Mesenchymal stem cell (in vitro differentiated cells and primary cell): ENCODE measurements around the gene RANBP3.

Experiments used
- DNase-seq: peaks from one replicate; pipeline ENCODE4 v3.0.0-alpha.2; 2013
- H2AFZ ChIP-seq: one replicate; pipeline ENCODE4 v1.6.1; 2013; ENCODE audit warnings: low read depth, mild to moderate bottlenecking, control low read depth, inconsistent platforms, low read length, moderate library complexity
- H2AK5ac ChIP-seq: 2 replicates; pipeline ENCODE4 v1.6.1; 2013; ENCODE audit warnings: low read length, moderate library complexity, mild to moderate bottlenecking, inconsistent platforms; ENCODE audit not compliant: severe bottlenecking
- H2BK120ac ChIP-seq: one replicate; pipeline ENCODE4 v1.6.1; 2013; ENCODE audit warnings: low read depth, mild to moderate bottlenecking, inconsistent platforms, low read length, moderate library complexity
- H2BK12ac ChIP-seq, 2 experiments: one replicate each; pipeline ENCODE4 v1.6.1; 2013; ENCODE audit warnings: inconsistent platforms in 2 of 2, low read length in 2 of 2, mild to moderate bottlenecking in 2 of 2, moderate library complexity in 2 of 2, control low read depth in 1 of 2
- H2BK15ac ChIP-seq: one replicate; pipeline ENCODE4 v1.6.1; 2013; ENCODE audit warnings: mild to moderate bottlenecking, low read depth, inconsistent platforms; ENCODE audit not compliant: poor library complexity, severe bottlenecking
- H2BK5ac ChIP-seq: 2 replicates; pipeline ENCODE4 v1.6.1; 2013; ENCODE audit warnings: low read depth, mild to moderate bottlenecking, low read length, control low read depth, inconsistent platforms; ENCODE audit not compliant: poor library complexity, severe bottlenecking
- H3K14ac ChIP-seq, 2 experiments: one replicate each; pipeline ENCODE4 v1.6.1; 2013; ENCODE audit warnings: inconsistent platforms in 2 of 2, low read length in 2 of 2, control low read depth in 1 of 2, mild to moderate bottlenecking in 1 of 2, moderate library complexity in 1 of 2
- H3K18ac ChIP-seq, 2 experiments: one replicate each; pipeline ENCODE4 v1.6.1; 2013; ENCODE audit warnings: inconsistent platforms in 2 of 2, low read length in 2 of 2, control low read depth in 1 of 2, low read depth in 1 of 2, mild to moderate bottlenecking in 1 of 2
- H3K23ac ChIP-seq, 2 experiments: one replicate each; pipeline ENCODE4 v1.6.1; 2013; ENCODE audit warnings: inconsistent platforms in 2 of 2, low read length in 2 of 2, mild to moderate bottlenecking in 2 of 2, moderate library complexity in 2 of 2, control low read depth in 1 of 2
- H3K27ac ChIP-seq: 2 replicates; pipeline ENCODE4 v1.5.1; 2013; ENCODE audit warnings: mild to moderate bottlenecking, moderate library complexity, low read length, control low read depth, inconsistent platforms; ENCODE audit not compliant: poor library complexity, severe bottlenecking
- H3K27me3 ChIP-seq, 2 experiments: 2 replicates each; pipeline versions ENCODE4 v1.6.1 to v1.7.0; 2013; ENCODE audit warnings: low read length in 2 of 2, mild to moderate bottlenecking in 2 of 2, moderate library complexity in 2 of 2, control low read depth in 1 of 2, inconsistent platforms in 1 of 2; ENCODE audit not compliant: control insufficient read depth in 1 of 2, insufficient read depth in 1 of 2
- H3K36me3 ChIP-seq, 2 experiments: 2 replicates each; pipeline versions ENCODE4 v1.6.1 to v1.7.0; 2013; ENCODE audit warnings: low read length in 2 of 2, control low read depth in 1 of 2, inconsistent platforms in 1 of 2, low read depth in 1 of 2, mild to moderate bottlenecking in 1 of 2; ENCODE audit not compliant: insufficient read depth in 2 of 2, control insufficient read depth in 1 of 2
- H3K4ac ChIP-seq, 2 experiments: one replicate each; pipeline ENCODE4 v1.6.1; 2013; ENCODE audit warnings: inconsistent platforms in 2 of 2, low read length in 2 of 2, mild to moderate bottlenecking in 2 of 2, moderate library complexity in 2 of 2, control low read depth in 1 of 2, low read depth in 1 of 2
- H3K4me1 ChIP-seq: 2 replicates; pipeline ENCODE4 v1.6.1; 2013; ENCODE audit warnings: low read depth, low read length, control low read depth; ENCODE audit not compliant: control insufficient read depth, insufficient read depth
- H3K4me2 ChIP-seq: 2 replicates; pipeline ENCODE4 v1.6.1; 2013; ENCODE audit warnings: low read length, mild to moderate bottlenecking, inconsistent platforms; ENCODE audit not compliant: poor library complexity, severe bottlenecking
- H3K4me3 ChIP-seq, 2 experiments: 2 replicates each; pipeline versions ENCODE4 v1.5.1 to v1.7.0; 2013; ENCODE audit warnings: low read length in 2 of 2, mild to moderate bottlenecking in 2 of 2, control low read depth in 1 of 2, low read depth in 1 of 2; ENCODE audit not compliant: insufficient read depth in 1 of 2
- H3K79me1 ChIP-seq: replicated peaks from 2 replicates; pipeline ENCODE4 v1.6.1; 2013; ENCODE audit warnings: mild to moderate bottlenecking, control low read depth, low read length, inconsistent platforms; ENCODE audit not compliant: poor library complexity, severe bottlenecking
- H3K9ac ChIP-seq: 2 replicates; pipeline ENCODE4 v1.7.0; 2013; ENCODE audit warnings: mild to moderate bottlenecking, low read length, moderate library complexity
- H3K9me3 ChIP-seq: 2 replicates; pipeline ENCODE4 v1.7.0; 2013; ENCODE audit warnings: mild to moderate bottlenecking, low read length; ENCODE audit not compliant: control insufficient read depth
- H4K8ac ChIP-seq: one replicate; pipeline ENCODE4 v1.6.1; 2013; ENCODE audit warnings: inconsistent platforms, mild to moderate bottlenecking, low read length, moderate library complexity
- H4K91ac ChIP-seq: one replicate; pipeline ENCODE4 v1.6.1; 2013; ENCODE audit warnings: mild to moderate bottlenecking, low read length, inconsistent platforms
- WGBS: methylation state at CpG from one replicate; pipeline ENCODE4 v1.1.7; 2013; ENCODE audit warnings: mixed read lengths; 5-methylcytosine and 5-hydroxymethylcytosine counted together

Gene RANBP3

DNA sequence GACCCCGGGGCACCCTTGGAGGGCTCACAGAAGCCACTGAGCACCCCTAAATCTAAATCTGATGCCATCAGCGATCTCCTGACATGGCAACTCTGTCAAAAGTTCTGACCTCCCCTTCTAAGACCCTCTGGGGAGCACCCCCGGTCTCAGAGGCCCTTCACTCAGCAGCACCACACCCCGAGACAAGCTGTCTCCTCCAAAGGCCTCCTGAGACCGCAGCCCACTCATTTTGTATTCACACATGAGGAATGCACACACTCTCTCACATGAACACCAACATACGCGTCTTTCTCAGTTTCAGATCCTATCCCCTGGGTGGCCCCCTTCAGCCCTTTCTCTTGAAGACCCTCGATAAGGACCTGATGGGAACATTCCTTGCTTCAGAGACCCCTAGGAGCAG, 77.0 kb downstream of the RANBP3 start:
- Histone ChIP-seq H3K14ac (no peak overlapping the region), H2BK5ac (no peak overlapping the region), H2AK5ac (no peak overlapping the region), H3K27ac (no peak overlapping the region), H3K18ac (no peak overlapping the region), H3K36me3 (peaks cover 20 to 39% of the 10 kb centered on the region in 2 experiments), H3K9ac (peak overlapping the region; percentile 51), H2BK120ac (no peak overlapping the region), H4K8ac (no peak overlapping the region), H3K9me3 (no peaks in the 10 kb centered on the region), H3K4me2 (no peak overlapping the region), H3K4ac (no peak overlapping the region), H3K4me1 (peaks cover 24% of the 10 kb centered on the region), H2BK12ac (no peak overlapping the region), H4K91ac (no peak overlapping the region), H3K27me3 (no peaks in the 10 kb centered on the region), H3K79me1 (peaks cover 39% of the 10 kb centered on the region), H3K23ac (no peak overlapping the region), H2AFZ (no peak overlapping the region), H3K4me3 (peak overlapping the region in 1 of 2 experiments; percentile 28), H2BK15ac (no peak overlapping the region)
- DNase-seq: no peak
- WGBS: 96% methylated on average over 8 of the region's 8 CpGs

DNA sequence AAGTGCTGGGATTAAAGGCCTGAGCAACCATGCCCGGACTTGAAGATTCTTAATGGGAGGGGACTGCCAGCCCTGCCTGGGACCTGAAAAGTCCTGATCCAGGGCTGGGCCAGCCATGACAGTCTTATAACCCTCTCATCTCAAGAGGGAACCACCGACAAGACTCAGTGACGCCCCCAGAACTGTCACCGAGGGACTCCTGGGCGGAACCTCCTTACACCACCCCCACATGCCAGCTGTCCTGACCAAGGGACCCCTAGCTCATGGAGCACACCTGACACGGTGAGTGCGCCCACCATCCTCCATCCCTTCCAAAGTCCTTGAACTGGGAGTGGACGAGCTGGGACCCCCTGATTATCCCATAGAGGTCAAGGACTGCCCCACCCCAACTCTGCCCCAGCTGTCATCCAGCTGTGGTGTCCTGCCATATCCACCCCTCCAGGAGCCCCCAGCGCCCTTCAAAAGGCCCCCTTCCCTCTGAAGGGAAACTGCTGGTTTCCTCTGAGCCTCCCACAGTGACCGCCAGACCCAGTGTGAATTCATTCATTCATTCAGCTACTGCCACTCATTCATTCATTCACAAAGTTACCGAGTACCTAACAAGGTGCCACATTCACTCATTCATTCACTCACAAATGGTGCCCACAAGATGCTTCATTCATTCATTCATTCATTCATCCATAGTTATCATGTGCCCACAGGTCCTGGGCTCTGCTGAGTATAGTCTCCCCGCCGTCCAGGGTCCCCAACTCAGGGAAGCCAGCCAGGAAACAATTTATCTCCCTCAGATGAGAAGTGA, 78.0 kb downstream of the RANBP3 start:
- H3K4ac ChIP-seq: no peak overlapping the region
- no peak overlapping the region for H2AK5ac ChIP-seq
- H2AFZ ChIP-seq: no peak overlapping the region
- H3K79me1 ChIP-seq: peaks cover 45% of the 10 kb centered on the region
- H3K4me2 ChIP-seq: no peak overlapping the region
- no peak overlapping the region for H2BK120ac ChIP-seq
- no peak overlapping the region for H2BK15ac ChIP-seq
- no peak overlapping the region for H4K8ac ChIP-seq
- WGBS: 95% methylated on average over 13 of the region's 13 CpGs
- H3K4me1 ChIP-seq: peaks cover 23% of the 10 kb centered on the region
- no peak overlapping the region for H3K23ac ChIP-seq
- H3K27me3 ChIP-seq: no peaks in the 10 kb centered on the region
- H3K36me3 ChIP-seq: peaks cover 31 to 50% of the 10 kb centered on the region in 2 experiments
- no peak for DNase-seq
- no peak overlapping the region for H2BK5ac ChIP-seq
- no peak overlapping the region for H3K27ac ChIP-seq
- no peak overlapping the region for H3K14ac ChIP-seq
- no peak overlapping the region for H3K9ac ChIP-seq
- H3K4me3 ChIP-seq: no peak overlapping the region
- H3K18ac ChIP-seq: no peak overlapping the region
- H3K9me3 ChIP-seq: no peaks in the 10 kb centered on the region
- no peak overlapping the region for H4K91ac ChIP-seq
- peak overlapping the region in 1 of 2 experiments; percentile 50 for H2BK12ac ChIP-seq

DNA sequence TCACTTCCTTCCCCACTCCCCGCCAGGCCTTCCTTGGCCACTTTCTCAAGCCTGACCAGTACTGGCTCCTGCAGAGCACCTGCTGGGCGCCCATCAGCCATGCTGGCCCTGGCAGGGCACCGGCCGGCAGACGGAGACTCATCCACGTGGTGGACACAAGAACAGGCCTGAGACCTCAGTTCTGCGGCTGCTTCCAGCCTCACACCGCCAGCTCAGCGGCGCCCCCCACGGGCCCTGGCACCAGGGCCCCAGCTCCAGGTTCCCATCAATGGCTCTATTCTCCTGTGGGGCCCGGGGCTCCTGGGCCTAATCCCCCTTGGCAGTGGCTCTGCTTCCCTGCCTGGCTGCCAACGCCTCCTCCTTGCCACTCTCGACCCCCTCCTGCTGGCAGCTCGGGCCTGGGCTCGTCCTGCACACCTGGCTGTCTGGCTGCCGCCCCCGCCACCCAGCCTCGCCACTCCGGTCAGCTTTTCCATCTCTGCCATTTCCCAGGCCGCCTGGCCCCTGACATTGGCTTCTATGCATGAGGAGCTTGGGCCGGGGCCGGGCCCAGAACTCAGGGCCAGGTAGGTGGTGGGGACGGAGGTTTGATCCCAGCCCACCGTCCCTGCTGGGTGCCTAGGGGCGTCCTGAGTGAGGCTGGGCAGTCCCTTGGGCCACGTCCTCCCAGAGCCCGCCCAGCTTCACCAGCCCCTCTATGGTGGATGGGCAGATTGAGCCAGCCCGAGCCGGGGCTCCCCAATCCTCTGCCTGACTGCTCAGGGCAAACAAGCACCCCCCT, 80.6 kb downstream of the RANBP3 start:
- H4K8ac ChIP-seq: no peak overlapping the region
- H2BK5ac ChIP-seq: no peak overlapping the region
- H3K9me3 ChIP-seq: no peaks in the 10 kb centered on the region
- peaks cover 44% of the 10 kb centered on the region for H3K79me1 ChIP-seq
- H3K27me3 ChIP-seq: peaks cover 0 to 3% of the 10 kb centered on the region in 2 experiments
- H4K91ac ChIP-seq: no peak overlapping the region
- H2BK120ac ChIP-seq: no peak overlapping the region
- peak overlapping the region; percentile 12 for H2BK15ac ChIP-seq
- no peak overlapping the region for H3K4me2 ChIP-seq
- no peak overlapping the region for H2BK12ac ChIP-seq
- WGBS: 95% methylated on average over 30 of the region's 30 CpGs
- no peak for DNase-seq
- H3K23ac ChIP-seq: peak overlapping the region in 1 of 2 experiments; percentile 9
- no peak overlapping the region for H3K9ac ChIP-seq
- H3K4ac ChIP-seq: no peak overlapping the region
- H3K36me3 ChIP-seq: peaks cover 38 to 60% of the 10 kb centered on the region in 2 experiments
- no peak overlapping the region for H3K14ac ChIP-seq
- no peak overlapping the region for H3K4me3 ChIP-seq
- no peak overlapping the region for H3K18ac ChIP-seq
- H3K4me1 ChIP-seq: peaks cover 34% of the 10 kb centered on the region
- no peak overlapping the region for H2AK5ac ChIP-seq
- no peak overlapping the region for H3K27ac ChIP-seq
- no peak overlapping the region for H2AFZ ChIP-seq

DNA sequence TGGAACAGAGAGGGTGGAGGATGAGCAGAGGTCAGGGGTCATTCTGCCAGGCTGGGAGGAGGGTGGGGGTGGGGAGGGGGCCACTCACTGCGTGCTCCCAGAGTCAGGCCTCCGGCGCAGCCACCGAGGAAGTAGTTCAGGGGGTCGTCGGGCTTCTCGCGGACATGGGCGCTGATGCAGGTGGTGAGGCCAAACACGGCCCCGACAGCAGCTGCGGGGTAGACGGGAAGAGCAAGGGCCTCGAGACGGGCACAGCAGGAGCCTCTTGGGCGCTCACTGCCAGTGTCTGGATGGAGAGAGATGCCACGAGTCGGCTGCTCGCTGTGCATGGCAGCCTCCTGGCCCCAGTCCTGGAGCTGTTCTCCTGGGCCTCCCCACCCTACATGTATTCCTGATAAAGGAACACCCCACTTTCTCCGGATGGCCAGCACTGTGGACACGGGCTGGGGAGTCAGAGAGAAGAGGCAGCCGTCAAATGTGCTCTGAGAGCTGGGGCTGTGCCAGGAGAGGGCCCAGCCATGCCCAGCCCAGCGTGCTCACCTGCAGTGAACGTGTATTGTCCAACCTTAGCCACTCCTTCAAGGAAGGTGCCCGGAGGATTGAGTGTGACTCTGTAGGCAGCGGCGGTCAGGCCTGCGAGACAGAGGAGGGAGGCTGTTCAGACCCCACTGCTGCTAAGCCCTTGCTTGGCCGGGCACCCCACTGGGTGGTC, 81.4 kb downstream of the RANBP3 start:
- Histone ChIP-seq H2BK5ac (no peak overlapping the region), H3K27ac (no peak overlapping the region)

More for the DNA sequence above, 81.4 kb downstream of the RANBP3 start:
- no peak overlapping the region for H4K91ac ChIP-seq
- H3K4ac ChIP-seq: no peak overlapping the region
- H3K36me3 ChIP-seq: peaks cover 38 to 60% of the 10 kb centered on the region in 2 experiments
- peaks cover 39% of the 10 kb centered on the region for H3K4me1 ChIP-seq
- 98% methylated on average over 29 of the region's 29 CpGs for WGBS
- no peak overlapping the region for H3K4me3 ChIP-seq
- H2AK5ac ChIP-seq: no peak overlapping the region
- H2BK12ac ChIP-seq: no peak overlapping the region
- no peak overlapping the region for H3K14ac ChIP-seq
- H3K18ac ChIP-seq: no peak overlapping the region
- no peak overlapping the region for H2BK15ac ChIP-seq
- no peaks in the 10 kb centered on the region for H3K9me3 ChIP-seq
- H3K27me3 ChIP-seq: peaks cover 0 to 11% of the 10 kb centered on the region in 2 experiments
- no peak for DNase-seq
- H3K9ac ChIP-seq: no peak overlapping the region
- no peak overlapping the region for H3K4me2 ChIP-seq
- no peak overlapping the region for H3K23ac ChIP-seq
- no peak overlapping the region for H2AFZ ChIP-seq
- peaks cover 43% of the 10 kb centered on the region for H3K79me1 ChIP-seq
- H4K8ac ChIP-seq: no peak overlapping the region
- H2BK120ac ChIP-seq: no peak overlapping the region
